ENCODE data around the gene GPN1.
"Not testable (repeated sequence)": the region's sequence is repeated elsewhere in the genome, so short reads cannot be mapped to it uniquely, and the experiment has no call there.

GPN1 gene

GRCh38 chr2:27596627-27597026 is 32.2 kb upstream of the GPN1 start:
- FAIRE-seq (no peak), DNase-seq (ENCODE audit: insufficient read length) (no peak)
- no peak for TF ChIP-seq TAF1 (IDR thresholded peaks at IDR 0.05; ENCODE audit: borderline replicate concordance, low read depth, low read length)
- TF ChIP-seq POLR2AphosphoS5 (IDR thresholded peaks at IDR 0.05; ENCODE audit: low read depth, low read length), result no peak
- TF ChIP-seq POLR2A (IDR thresholded peaks at IDR 0.05; ENCODE audit: low read depth, low read length), result no peak

DNA sequence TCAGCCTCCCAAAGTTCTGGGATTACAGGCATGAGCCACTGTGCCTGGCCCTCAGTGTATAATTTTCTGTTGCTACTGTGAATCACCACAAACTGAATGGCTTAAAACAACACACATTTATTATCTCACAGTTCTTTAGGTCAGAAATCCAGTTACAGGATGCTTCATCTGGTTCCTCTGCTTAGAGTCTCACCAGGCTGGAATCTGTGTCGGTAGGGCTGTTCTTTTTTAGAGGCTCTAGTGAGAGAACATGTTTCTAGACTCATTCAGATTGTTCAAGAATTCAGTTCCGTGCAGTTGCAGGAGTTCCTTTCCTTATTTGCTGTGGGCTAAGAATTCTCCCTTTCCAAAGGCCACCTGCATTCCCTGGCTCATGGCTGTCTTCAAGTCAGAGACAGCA is 22.2 kb upstream of the GPN1 start:
- no peak for TF ChIP-seq TAF1 (IDR thresholded peaks at IDR 0.05; ENCODE audit: borderline replicate concordance, low read depth, low read length)
- TF ChIP-seq POLR2AphosphoS5 (IDR thresholded peaks at IDR 0.05; ENCODE audit: low read depth, low read length), result no peak
- TF ChIP-seq POLR2A (IDR thresholded peaks at IDR 0.05; ENCODE audit: low read depth, low read length), result no peak

DNA sequence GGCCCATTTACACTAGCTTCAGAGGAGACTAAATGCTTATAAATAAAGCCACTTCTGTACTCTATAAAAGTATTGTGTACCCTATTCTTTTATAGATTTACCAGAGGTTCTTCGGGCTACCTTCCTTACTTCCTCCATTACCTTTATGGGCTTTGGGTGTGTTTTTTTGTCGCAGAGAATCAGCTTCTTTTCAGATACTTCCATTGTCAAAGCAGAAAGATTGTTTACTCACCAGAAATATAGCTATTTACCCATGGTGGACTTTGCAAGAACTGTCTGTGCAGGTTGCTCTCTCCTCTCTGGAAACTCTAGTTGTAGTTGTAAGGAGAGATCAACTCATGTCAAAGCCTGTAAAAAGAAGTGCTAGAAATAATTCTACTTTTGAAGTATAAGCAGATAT is 14.9 kb upstream of the GPN1 start:
- FAIRE-seq (no peak), DNase-seq (ENCODE audit: insufficient read length) (no peak)
- no peak for TF ChIP-seq POLR2AphosphoS5 (IDR thresholded peaks at IDR 0.05; ENCODE audit: low read depth, low read length)
- TF ChIP-seq TAF1 (IDR thresholded peaks at IDR 0.05; ENCODE audit: borderline replicate concordance, low read depth, low read length), result no peak
- no peak for TF ChIP-seq POLR2A (IDR thresholded peaks at IDR 0.05; ENCODE audit: low read depth, low read length)

More for the DNA sequence above, 22.2 kb upstream of the GPN1 start:
- DNase-seq (ENCODE audit: insufficient read length) (no peak), FAIRE-seq (no peak)

DNA sequence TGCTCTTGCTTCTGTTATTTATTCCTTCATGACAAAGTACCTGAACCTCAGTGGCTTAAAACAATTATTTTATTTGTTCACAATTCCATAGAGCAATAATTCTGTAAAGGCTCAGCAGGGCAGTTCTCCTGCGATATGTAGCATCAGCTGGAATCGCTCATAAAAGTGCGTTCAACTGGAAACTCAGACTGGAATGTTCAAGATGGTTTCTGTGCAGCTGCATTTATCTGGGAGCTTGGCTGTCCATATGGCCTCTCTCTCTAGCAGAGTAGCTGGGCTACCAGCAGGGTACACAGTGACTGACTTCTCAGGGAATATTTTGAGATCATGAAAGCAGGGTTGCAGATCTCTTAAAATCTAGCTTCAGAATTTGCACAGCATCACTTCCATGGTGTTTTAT is 13.5 kb upstream of the GPN1 start:
- TF ChIP-seq POLR2AphosphoS5 (IDR thresholded peaks at IDR 0.05; ENCODE audit: low read depth, low read length), result no peak
- no peak for TF ChIP-seq POLR2A (IDR thresholded peaks at IDR 0.05; ENCODE audit: low read depth, low read length)
- no peak for TF ChIP-seq TAF1 (IDR thresholded peaks at IDR 0.05; ENCODE audit: borderline replicate concordance, low read depth, low read length)
- DNase-seq (ENCODE audit: insufficient read length) (no peak), FAIRE-seq (no peak)

DNA sequence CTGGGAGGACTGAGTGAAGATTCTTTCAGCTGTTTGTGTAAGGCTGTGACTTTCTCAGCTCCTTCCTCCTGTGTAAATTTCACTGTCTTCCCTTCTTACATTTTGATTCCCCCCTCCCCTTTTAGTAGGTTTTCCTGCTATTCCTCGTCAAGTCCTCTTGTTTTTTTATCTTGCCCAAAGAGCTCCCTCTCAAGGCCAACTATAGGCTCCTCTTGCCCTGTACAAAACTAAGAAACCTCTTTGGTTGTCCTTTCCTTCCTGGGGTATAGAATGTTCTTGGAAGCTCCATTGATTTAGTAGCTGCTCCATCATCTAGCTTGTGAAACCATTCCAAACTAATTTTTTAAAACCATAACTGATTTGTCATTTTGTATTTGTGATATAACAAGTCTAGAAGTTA is 7.3 kb upstream of the GPN1 start:
- TF ChIP-seq POLR2A (IDR thresholded peaks at IDR 0.05; ENCODE audit: low read depth, low read length) (no peak), POLR2AphosphoS5 (IDR thresholded peaks at IDR 0.05; ENCODE audit: low read depth, low read length) (no peak)
- no peak for DNase-seq (ENCODE audit: insufficient read length)
- FAIRE-seq, result no peak

DNA sequence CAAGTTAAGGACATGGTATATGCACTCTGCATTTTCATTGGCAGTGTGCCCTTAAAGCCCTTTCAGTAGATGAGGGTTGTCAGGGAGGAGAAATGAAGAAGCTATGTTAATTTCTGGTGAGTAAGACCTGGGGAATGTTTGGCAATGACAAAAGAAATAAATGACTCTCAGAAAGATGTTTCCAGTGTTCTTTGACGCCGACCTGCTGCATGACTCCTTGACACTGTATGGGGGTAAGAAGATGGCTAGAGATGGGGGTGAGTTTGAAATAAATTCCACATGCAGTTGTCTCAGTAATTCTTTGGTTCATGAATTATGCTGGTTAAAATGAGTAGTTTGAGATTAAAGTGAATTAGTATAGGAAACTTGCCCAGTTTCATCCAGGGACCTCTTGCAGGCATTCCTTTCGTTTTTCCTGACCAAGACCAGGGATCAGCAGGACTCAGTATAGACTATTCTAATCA is 5.9 kb upstream of the GPN1 start:
- TF ChIP-seq TAF1 (IDR thresholded peaks at IDR 0.05; ENCODE audit: borderline replicate concordance, low read depth, low read length), result no peak
- TF ChIP-seq POLR2A (IDR thresholded peaks at IDR 0.05; ENCODE audit: low read depth, low read length), result no peak
- TF ChIP-seq POLR2AphosphoS5 (IDR thresholded peaks at IDR 0.05; ENCODE audit: low read depth, low read length), result no peak
- no peak for DNase-seq (ENCODE audit: insufficient read length)

DNA sequence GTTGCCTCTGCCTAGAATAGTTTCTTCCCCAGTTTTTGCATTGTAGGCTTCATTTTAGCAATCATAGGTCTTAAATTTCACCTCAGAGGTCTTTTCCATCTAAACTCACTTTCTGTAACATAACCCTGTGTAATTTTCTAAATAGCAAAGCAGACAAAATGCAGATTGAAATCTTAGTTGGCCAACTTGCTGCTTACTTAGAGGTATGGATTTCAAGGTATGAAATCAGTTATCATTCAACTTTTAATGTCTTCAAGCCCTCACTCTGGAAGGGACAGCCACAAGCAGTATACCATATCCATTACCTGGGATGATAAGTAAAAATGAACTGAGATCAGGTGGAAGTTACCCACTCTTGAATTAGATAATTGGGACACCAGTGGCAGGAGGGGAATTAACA is 3.9 kb upstream of the GPN1 start:
- FAIRE-seq, result no peak
- TF ChIP-seq TAF1 (IDR thresholded peaks at IDR 0.05; ENCODE audit: borderline replicate concordance, low read depth, low read length) (no peak), POLR2A (IDR thresholded peaks at IDR 0.05; ENCODE audit: low read depth, low read length) (no peak), POLR2AphosphoS5 (IDR thresholded peaks at IDR 0.05; ENCODE audit: low read depth, low read length) (no peak)
- DNase-seq (ENCODE audit: insufficient read length), result no peak

More for the DNA sequence above, 5.9 kb upstream of the GPN1 start:
- FAIRE-seq, result no peak

- not testable (repeated sequence) for DNase-seq (ENCODE audit: insufficient read length); FAIRE-seq
Measured at GRCh38 chr2:27626323-27626722, 2.5 kb upstream of the GPN1 start.

- not testable (repeated sequence) for DNase-seq (ENCODE audit: insufficient read length); FAIRE-seq
Measured at GRCh38 chr2:27626921-27627320, 1.9 kb upstream of the GPN1 start.

GRCh38 chr2:27627963-27628766 is 685 bp upstream of the GPN1 start:
- FAIRE-seq, result peak; percentile 88
- DNase-seq (ENCODE audit: insufficient read length), result no peak
- TF ChIP-seq POLR2A (IDR thresholded peaks at IDR 0.05; ENCODE audit: low read depth, low read length) (no peak), POLR2AphosphoS5 (IDR thresholded peaks at IDR 0.05; ENCODE audit: low read depth, low read length) (no peak), TAF1 (IDR thresholded peaks at IDR 0.05; ENCODE audit: borderline replicate concordance, low read depth, low read length) (no peak)

- not testable (repeated sequence) for DNase-seq (ENCODE audit: insufficient read length); FAIRE-seq
Measured at GRCh38 chr2:27630257-27630656, 1.4 kb downstream of the GPN1 start.

DNA sequence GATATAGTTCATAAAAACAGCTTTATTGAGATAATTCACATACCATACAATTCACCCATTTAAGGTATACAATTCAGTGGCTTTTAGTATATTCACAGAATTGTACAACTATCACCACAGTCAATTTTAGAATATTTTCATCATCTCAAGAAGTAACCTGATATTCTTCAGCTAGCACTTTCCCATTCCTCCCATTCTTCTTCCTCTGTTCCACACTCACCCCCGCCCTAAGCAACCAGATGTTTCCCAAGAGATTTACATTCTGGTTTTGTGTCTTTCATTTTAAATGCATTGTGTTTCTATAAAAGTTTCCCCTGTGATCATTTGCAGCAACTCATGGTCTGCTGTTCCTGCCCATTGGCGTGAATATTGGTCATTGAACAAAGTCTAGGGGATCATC is 5.4 kb downstream of the GPN1 start:
- DNase-seq (ENCODE audit: insufficient read length) (no peak), FAIRE-seq (no peak)
- no peak for TF ChIP-seq POLR2AphosphoS5 (IDR thresholded peaks at IDR 0.05; ENCODE audit: low read depth, low read length)
- no peak for TF ChIP-seq TAF1 (IDR thresholded peaks at IDR 0.05; ENCODE audit: borderline replicate concordance, low read depth, low read length)
- no peak for TF ChIP-seq POLR2A (IDR thresholded peaks at IDR 0.05; ENCODE audit: low read depth, low read length)

DNA sequence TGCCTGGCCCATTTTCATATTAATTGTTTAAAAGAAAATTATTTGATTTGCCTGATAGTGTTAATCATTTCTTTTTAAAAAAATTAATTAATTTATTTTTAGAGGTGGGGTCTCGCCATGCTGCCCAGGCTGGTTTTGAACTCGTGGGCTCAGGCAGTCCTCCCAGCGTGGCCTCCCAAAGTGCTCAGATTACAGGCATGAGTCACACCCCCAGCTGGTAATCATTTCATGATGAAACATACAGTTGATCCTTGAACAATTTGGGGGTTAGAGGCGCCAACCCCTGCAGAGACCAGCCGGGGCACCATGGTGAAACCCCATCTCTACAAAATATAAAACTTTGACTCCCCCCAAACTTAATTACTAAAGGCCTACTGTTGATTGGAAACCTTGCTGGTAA is 7.9 kb downstream of the GPN1 start:
- DNase-seq (ENCODE audit: insufficient read length) (no peak), FAIRE-seq (no peak)
- no peak for TF ChIP-seq POLR2AphosphoS5 (IDR thresholded peaks at IDR 0.05; ENCODE audit: low read depth, low read length)
- no peak for TF ChIP-seq POLR2A (IDR thresholded peaks at IDR 0.05; ENCODE audit: low read depth, low read length)
- TF ChIP-seq TAF1 (IDR thresholded peaks at IDR 0.05; ENCODE audit: borderline replicate concordance, low read depth, low read length), result no peak
